GM12891 (cell line): Measurements from ENCODE around the gene ADCY2.

Experiments used
- PAX5 ChIP-seq: IDR thresholded peaks from 2 replicates; pipeline ENCODE4 v1.6.1; 2011; ENCODE audit warnings: low read length, moderate library complexity, mild to moderate bottlenecking; ENCODE audit not compliant: insufficient read depth, severe bottlenecking
- POLR2A ChIP-seq: IDR thresholded peaks from 2 replicates; pipeline ENCODE4 v1.6.1; 2011; ENCODE audit warnings: low read depth, low read length, control low read depth
- POLR2AphosphoS5 ChIP-seq: IDR thresholded peaks from 2 replicates; pipeline ENCODE4 v1.6.1; 2011; ENCODE audit warnings: low read depth, low read length, control low read depth
- POU2F2 ChIP-seq: IDR thresholded peaks from 2 replicates; pipeline ENCODE4 v1.6.1; 2011; ENCODE audit warnings: low read depth, mild to moderate bottlenecking, control low read depth, low read length, moderate library complexity
- SPI1 ChIP-seq: IDR thresholded peaks from 2 replicates; pipeline ENCODE4 v1.6.1; 2011; ENCODE audit warnings: low read depth, low read length, control low read depth
- TAF1 ChIP-seq: IDR thresholded peaks from 2 replicates; pipeline ENCODE4 v1.6.1; 2011; ENCODE audit warnings: low read depth, low read length, control low read depth

DNA sequence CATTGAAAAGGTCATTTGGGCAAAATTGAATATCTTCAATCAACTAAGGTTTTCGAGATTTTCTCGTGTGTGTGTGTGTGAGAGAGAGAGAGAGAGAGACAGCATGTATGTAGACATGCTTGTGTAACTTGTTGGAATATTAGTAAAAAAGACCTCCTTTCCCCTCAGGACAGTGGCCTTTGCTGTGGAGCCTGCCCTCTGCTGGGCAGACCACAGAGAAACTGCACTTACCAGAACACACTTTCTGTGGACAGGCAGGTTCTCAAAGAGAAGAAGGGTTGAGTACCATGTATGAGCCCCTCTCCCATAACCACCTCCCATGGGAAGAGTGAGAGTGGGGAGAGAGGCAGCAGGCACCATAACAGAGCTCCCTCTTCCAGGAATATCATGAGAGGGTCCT, 409.4 kb downstream of the ADCY2 start:
- TF ChIP-seq POLR2AphosphoS5 (no peak), POLR2A (no peak), TAF1 (no peak), SPI1 (no peak), PAX5 (no peak), POU2F2 (no peak)
